Endothelial cell of umbilical vein (primary cell): ENCODE data around the gene POLR3B.
"Not testable (repeated sequence)": the region's sequence is repeated elsewhere in the genome, so short reads cannot be mapped to it uniquely, and the experiment has no call there.

Experiments used
- EZH2 ChIP-seq: IDR thresholded peaks from 2 replicates; pipeline ENCODE4 v1.6.1; 2012; ENCODE audit warnings: borderline replicate concordance, low read depth, mild to moderate bottlenecking, moderate library complexity, low read length, inconsistent platforms; ENCODE audit not compliant: severe bottlenecking
- FOS ChIP-seq: IDR thresholded peaks from 2 replicates; pipeline ENCODE4 v1.6.1; 2011; ENCODE audit warnings: mild to moderate bottlenecking, low read length, moderate library complexity, borderline replicate concordance; ENCODE audit not compliant: insufficient read depth
- MYC ChIP-seq: IDR thresholded peaks from one replicate; pipeline ENCODE4 v1.6.1; 2011; ENCODE audit warnings: mild to moderate bottlenecking, low read depth, low read length
- POLR2A ChIP-seq: IDR thresholded peaks from 2 replicates; pipeline ENCODE4 v1.6.1; 2012; ENCODE audit warnings: low read depth, mild to moderate bottlenecking, control low read depth, low read length
- POLR2AphosphoS5 ChIP-seq: IDR thresholded peaks from 2 replicates; pipeline ENCODE4 v1.6.1; 2012; ENCODE audit warnings: low read depth, mild to moderate bottlenecking, control low read depth, low read length, moderate library complexity; ENCODE audit not compliant: insufficient read depth
- TF ChIP-seq, protein P1 (sequence below), 2 donors: IDR thresholded peaks; 1 replicate in 1 of 2; 2 replicates in 1 of 2; pipeline ENCODE4 v1.5.1; 2011; ENCODE audit warnings: low read length in 2 of 2, mild to moderate bottlenecking in 2 of 2, moderate library complexity in 2 of 2, control low read depth in 1 of 2, inconsistent platforms in 1 of 2, low read depth in 1 of 2; ENCODE audit not compliant: insufficient read depth in 1 of 2; ENCODE audit errors: extremely low read depth in 1 of 2
- TF ChIP-seq, protein P2 (sequence below): IDR thresholded peaks from 2 replicates; pipeline ENCODE4 v1.6.1; 2011; ENCODE audit not compliant: insufficient read depth, insufficient read length

DNA sequence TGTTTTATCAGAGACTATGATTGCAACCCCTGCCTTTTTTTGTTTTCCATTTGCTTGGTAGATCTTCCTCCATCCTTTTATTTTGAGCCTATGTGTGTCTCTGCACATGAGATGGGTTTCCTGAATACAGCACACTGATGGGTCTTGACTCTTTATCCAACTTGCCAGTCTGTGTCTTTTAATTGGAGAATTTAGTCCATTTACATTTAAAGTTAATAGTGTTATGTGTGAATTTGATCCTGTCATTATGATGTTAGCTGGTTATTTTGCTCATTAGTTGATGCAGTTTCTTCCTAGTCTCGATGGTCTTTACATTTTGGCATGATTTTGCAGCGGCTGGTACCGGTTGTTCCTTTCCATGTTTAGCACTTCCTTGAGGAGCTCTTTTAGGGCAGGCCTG is 118.1 kb downstream of the POLR3B start:
- TF ChIP-seq, protein P1, sequence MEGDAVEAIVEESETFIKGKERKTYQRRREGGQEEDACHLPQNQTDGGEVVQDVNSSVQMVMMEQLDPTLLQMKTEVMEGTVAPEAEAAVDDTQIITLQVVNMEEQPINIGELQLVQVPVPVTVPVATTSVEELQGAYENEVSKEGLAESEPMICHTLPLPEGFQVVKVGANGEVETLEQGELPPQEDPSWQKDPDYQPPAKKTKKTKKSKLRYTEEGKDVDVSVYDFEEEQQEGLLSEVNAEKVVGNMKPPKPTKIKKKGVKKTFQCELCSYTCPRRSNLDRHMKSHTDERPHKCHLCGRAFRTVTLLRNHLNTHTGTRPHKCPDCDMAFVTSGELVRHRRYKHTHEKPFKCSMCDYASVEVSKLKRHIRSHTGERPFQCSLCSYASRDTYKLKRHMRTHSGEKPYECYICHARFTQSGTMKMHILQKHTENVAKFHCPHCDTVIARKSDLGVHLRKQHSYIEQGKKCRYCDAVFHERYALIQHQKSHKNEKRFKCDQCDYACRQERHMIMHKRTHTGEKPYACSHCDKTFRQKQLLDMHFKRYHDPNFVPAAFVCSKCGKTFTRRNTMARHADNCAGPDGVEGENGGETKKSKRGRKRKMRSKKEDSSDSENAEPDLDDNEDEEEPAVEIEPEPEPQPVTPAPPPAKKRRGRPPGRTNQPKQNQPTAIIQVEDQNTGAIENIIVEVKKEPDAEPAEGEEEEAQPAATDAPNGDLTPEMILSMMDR (IDR thresholded peaks at IDR 0.05; ENCODE audit: extremely low read depth in 1 of 2, insufficient read depth in 1 of 2, low read depth in 1 of 2, low read length in 2 of 2), result not testable (repeated sequence)
- not testable (repeated sequence) for TF ChIP-seq POLR2AphosphoS5, POLR2A, MYC, FOS, EZH2
- TF ChIP-seq, protein P2, sequence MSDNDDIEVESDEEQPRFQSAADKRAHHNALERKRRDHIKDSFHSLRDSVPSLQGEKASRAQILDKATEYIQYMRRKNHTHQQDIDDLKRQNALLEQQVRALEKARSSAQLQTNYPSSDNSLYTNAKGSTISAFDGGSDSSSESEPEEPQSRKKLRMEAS, result not testable (repeated sequence)
